Common myeloid progenitor, CD34-positive (primary cell): Measurements from ENCODE around the gene PTCD3.
A peak's percentile ranks its signal among the peaks of the same experiment; 100 is the strongest.

Source experiments
- CTCF ChIA-PET: fragments of 350-600 bp; sonication (Branson Sonifier 250); formaldehyde crosslinking; loops from one replicate; lab custom pipeline; 2021; ENCODE audit warnings: antibody characterized with exemption; lab: Charles Lee
- POLR2A ChIA-PET: fragments of 350-600 bp; sonication (Branson Sonifier 250); formaldehyde crosslinking; loops from one replicate; lab custom pipeline; 2021; ENCODE audit warnings: antibody characterized with exemption; lab: Charles Lee
- DNase-seq, 3 donors: peaks; one replicate each; pipeline versions ENCODE4 v3.0.0 to v3.0.0-alpha.2; 2013
- H3K27ac ChIP-seq, 2 experiments: 1 replicate in 1 of 2; 2 replicates in 1 of 2; pipeline ENCODE4 v1.7.0; 2013; ENCODE audit warnings: inconsistent platforms in 2 of 2, low read length in 2 of 2, mild to moderate bottlenecking in 2 of 2, low read depth in 1 of 2, moderate library complexity in 1 of 2; ENCODE audit not compliant: severe bottlenecking in 2 of 2, insufficient read depth in 1 of 2, poor library complexity in 1 of 2
- H3K27me3 ChIP-seq, 5 experiments: replicated peaks in 2 of 5; 1 replicate in 3 of 5; 2 replicates in 2 of 5; pipeline versions ENCODE4 v1.6.1 to v1.7.0; 2013; ENCODE audit warnings: low read length in 4 of 5, mild to moderate bottlenecking in 2 of 5, moderate library complexity in 2 of 5, inconsistent platforms in 1 of 5; ENCODE audit not compliant: insufficient read depth in 5 of 5, control insufficient read depth in 4 of 5
- H3K36me3 ChIP-seq, 4 experiments: 1 replicate in 2 of 4; 2 replicates in 2 of 4; pipeline versions ENCODE4 v1.6.1 to v1.7.0; 2013; ENCODE audit warnings: low read length in 3 of 4, control low read depth in 1 of 4, mild to moderate bottlenecking in 1 of 4; ENCODE audit not compliant: control insufficient read depth in 4 of 4, insufficient read depth in 4 of 4
- H3K4me1 ChIP-seq, 4 experiments: 1 replicate in 3 of 4; 2 replicates in 1 of 4; pipeline versions ENCODE4 v1.6.1 to v1.7.1; 2013; ENCODE audit warnings: low read length in 3 of 4, mild to moderate bottlenecking in 3 of 4, control low read depth in 1 of 4, inconsistent platforms in 1 of 4, moderate library complexity in 1 of 4; ENCODE audit not compliant: control insufficient read depth in 4 of 4, insufficient read depth in 4 of 4; ENCODE audit errors: control extremely low read depth in 1 of 4
- H3K4me3 ChIP-seq, 7 experiments: 1 replicate in 4 of 7; 2 replicates in 3 of 7; pipeline versions ENCODE4 v1.5.1 to v1.7.0; 2013; ENCODE audit warnings: mild to moderate bottlenecking in 7 of 7, low read length in 6 of 7, moderate library complexity in 6 of 7, inconsistent platforms in 2 of 7, low read depth in 2 of 7, control low read depth in 1 of 7; ENCODE audit not compliant: insufficient read depth in 4 of 7, control insufficient read depth in 1 of 7; ENCODE audit errors: extremely low read depth in 1 of 7
- H3K9me3 ChIP-seq, 5 experiments: 1 replicate in 4 of 5; 2 replicates in 1 of 5; pipeline versions ENCODE4 v1.6.1 to v1.7.1; 2013; ENCODE audit warnings: low read length in 4 of 5, mild to moderate bottlenecking in 2 of 5, inconsistent platforms in 1 of 5, low read depth in 1 of 5, moderate library complexity in 1 of 5; ENCODE audit not compliant: control insufficient read depth in 4 of 5, insufficient read depth in 2 of 5; ENCODE audit errors: control extremely low read depth in 1 of 5
- WGBS: methylation state at CpG from one replicate; pipeline ENCODE4 v1.1.5; 2013; ENCODE audit not compliant: insufficient coverage; 5-methylcytosine and 5-hydroxymethylcytosine counted together

PTCD3 gene

GRCh38 chr2:86158286-86158685, 52.3 kb downstream of the PTCD3 start:
- Histone ChIP-seq H3K9me3 (no peaks in the 10 kb centered on the region), H3K4me1 (no peaks in the 10 kb centered on the region), H3K36me3 (peaks cover 16 to 73% (median 51%) of the 10 kb centered on the region in 4 experiments), H3K27ac (no peak overlapping the region), H3K4me3 (no peak overlapping the region), H3K27me3 (no peaks in the 10 kb centered on the region)
- DNase-seq, result no peak
- no CpG with 5 or more reads among the region's 4 CpGs for WGBS
- CTCF ChIA-PET, result interaction anchor here (0.9 to 1.1 kb wide), 2 partner anchors 33 to 214 kb away, joined by 3 read pairs; no protein-coding TSS in a partner anchor
- POLR2A ChIA-PET, result interaction anchor here (0.6 kb wide), 1 partner anchor 24 kb away, joined by 5 read pairs; no protein-coding TSS in a partner anchor

- Histone ChIP-seq H3K4me1 (no peaks in the 10 kb centered on the region), H3K36me3 (peaks cover 16 to 78% (median 50%) of the 10 kb centered on the region in 4 experiments), H3K27me3 (no peaks in the 10 kb centered on the region), H3K4me3 (no peak overlapping the region), H3K9me3 (no peaks in the 10 kb centered on the region), H3K27ac (no peak overlapping the region)
- WGBS, result 93% methylated on average over 4 of the region's 6 CpGs
- ChIA-PET POLR2A (no interaction called here), CTCF (no interaction called here)
- no peak for DNase-seq
Measured at GRCh38 chr2:86160156-86160952, 54.3 kb downstream of the PTCD3 start.

DNA sequence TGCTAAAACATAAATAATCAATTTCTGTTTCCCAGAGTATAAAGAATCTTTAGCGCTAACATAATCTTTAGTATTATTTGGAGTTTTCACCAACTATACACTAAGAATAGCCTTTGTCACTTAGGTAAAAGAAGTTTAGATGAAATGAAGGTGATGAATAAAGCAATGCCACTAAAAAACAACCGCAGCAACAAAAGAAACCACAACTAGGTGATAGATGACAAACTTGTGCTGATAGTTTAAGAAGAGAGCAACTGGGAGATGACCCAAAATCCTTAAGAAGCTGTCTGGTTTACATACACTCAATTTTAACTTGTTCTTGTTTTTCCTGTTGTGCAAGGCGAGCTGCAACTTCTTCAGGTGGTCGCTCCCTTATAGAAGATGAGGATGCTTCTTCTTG, 64.4 kb downstream of the PTCD3 start:
- Histone ChIP-seq H3K9me3 (no peaks in the 10 kb centered on the region), H3K36me3 (peaks cover 14 to 62% (median 42%) of the 10 kb centered on the region in 4 experiments), H3K27me3 (no peaks in the 10 kb centered on the region), H3K4me1 (no peaks in the 10 kb centered on the region), H3K4me3 (no peak overlapping the region), H3K27ac (no peak overlapping the region)
- CTCF ChIA-PET, result interaction anchor here (0.6 kb wide), 1 partner anchor 321 kb away, joined by 3 read pairs; no protein-coding TSS in a partner anchor
- WGBS, result no CpG with 5 or more reads among the region's 4 CpGs
- POLR2A ChIA-PET, result no interaction called here
- no peak for DNase-seq

DNA sequence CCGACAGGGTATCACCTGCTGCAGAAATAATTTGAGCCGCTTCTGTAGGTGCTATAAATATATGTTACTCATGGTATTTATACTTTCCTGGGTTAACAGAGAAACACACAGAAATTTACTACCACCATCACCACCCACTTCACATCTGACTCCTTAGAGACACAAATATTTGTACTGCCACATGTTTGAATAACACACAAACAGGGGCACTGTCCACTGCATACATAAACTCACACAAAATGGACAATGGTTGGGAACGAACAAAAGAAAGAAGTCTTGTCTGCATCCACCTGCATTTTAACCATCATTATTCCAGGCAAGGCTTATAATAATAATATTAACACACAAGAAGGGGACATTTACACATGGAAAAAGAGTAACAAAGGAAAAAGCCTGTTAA, 65.3 kb downstream of the PTCD3 start:
- no CpG with 5 or more reads among the region's 3 CpGs for WGBS
- H3K4me3 ChIP-seq, result no peak overlapping the region
- H3K4me1 ChIP-seq, result no peaks in the 10 kb centered on the region
- no peaks in the 10 kb centered on the region for H3K9me3 ChIP-seq
- H3K27me3 ChIP-seq, result no peaks in the 10 kb centered on the region
- peaks cover 17 to 63% (median 40%) of the 10 kb centered on the region in 4 experiments for H3K36me3 ChIP-seq
- no peak overlapping the region for H3K27ac ChIP-seq
- POLR2A ChIA-PET, result no interaction called here
- CTCF ChIA-PET, result no interaction called here
- DNase-seq, result no peak

- 83% methylated on average over 1 of the region's 2 CpGs for WGBS
- Histone ChIP-seq H3K27me3 (no peaks in the 10 kb centered on the region), H3K9me3 (no peaks in the 10 kb centered on the region), H3K36me3 (peaks cover 19 to 71% (median 42%) of the 10 kb centered on the region in 4 experiments), H3K27ac (no peak overlapping the region), H3K4me1 (no peaks in the 10 kb centered on the region), H3K4me3 (no peak overlapping the region)
- ChIA-PET POLR2A (no interaction called here), CTCF (interaction anchor here (0.9 kb wide), 1 partner anchor 10 kb away, joined by 3 read pairs; no protein-coding TSS in a partner anchor)
- DNase-seq, result no peak
Measured at GRCh38 chr2:86172610-86173009, 66.6 kb downstream of the PTCD3 start.

- POLR2A ChIA-PET, result no interaction called here
- no peak for DNase-seq
- 100% methylated on average over 1 of the region's 2 CpGs for WGBS
- peak overlapping the region in 1 of 2 experiments; percentile 14 for H3K27ac ChIP-seq
- CTCF ChIA-PET, result no interaction called here
- H3K27me3 ChIP-seq, result no peaks in the 10 kb centered on the region
- no peak overlapping the region for H3K4me3 ChIP-seq
- no peaks in the 10 kb centered on the region for H3K4me1 ChIP-seq
- peaks cover 10 to 64% (median 41%) of the 10 kb centered on the region in 4 experiments for H3K36me3 ChIP-seq
- no peaks in the 10 kb centered on the region for H3K9me3 ChIP-seq
Measured at GRCh38 chr2:86174445-86174844, 68.4 kb downstream of the PTCD3 start.

- Histone ChIP-seq H3K9me3 (no peaks in the 10 kb centered on the region), H3K4me3 (no peak overlapping the region), H3K36me3 (peaks cover 13 to 55% (median 36%) of the 10 kb centered on the region in 4 experiments), H3K27ac (no peak overlapping the region), H3K4me1 (no peaks in the 10 kb centered on the region), H3K27me3 (no peaks in the 10 kb centered on the region)
- no peak for DNase-seq
- 91% methylated on average over 1 of the region's 1 CpG for WGBS
- POLR2A ChIA-PET, result no interaction called here
- CTCF ChIA-PET, result interaction anchor here (1.8 kb wide), 1 partner anchor 10 kb away, joined by 4 read pairs; no protein-coding TSS in a partner anchor
Measured at GRCh38 chr2:86175828-86176227, 69.8 kb downstream of the PTCD3 start.
